ACC112 (cell line): ENCODE measurements around the gene RNU1-2.
"Not testable (repeated sequence)": the region's sequence is repeated elsewhere in the genome, so short reads cannot be mapped to it uniquely, and the experiment has no call there.

Source experiments
- H2AFZ ChIP-seq: fragments of 200-600 bp; sonication (generic); one replicate; pipeline ENCODE4 v1.6.0; 2017; ENCODE audit warnings: antibody characterized with exemption, low read length; ENCODE audit not compliant: unreplicated experiment
- H3K27ac ChIP-seq: fragments of 200-600 bp; sonication (generic); 2 replicates; pipeline ENCODE4 v1.5.1; 2014; ENCODE audit warnings: low read depth, mild to moderate bottlenecking, antibody characterized with exemption, low read length, moderate library complexity
- H3K27me3 ChIP-seq: fragments of 200-600 bp; sonication (generic); 2 replicates; pipeline ENCODE4 v1.6.1; 2014; ENCODE audit warnings: mild to moderate bottlenecking, antibody characterized with exemption, low read length, moderate library complexity, mixed read lengths; ENCODE audit not compliant: insufficient read depth
- H3K36me3 ChIP-seq: fragments of 200-600 bp; sonication (generic); 2 replicates; pipeline ENCODE4 v1.6.1; 2016; ENCODE audit warnings: mild to moderate bottlenecking, antibody characterized with exemption, low read length, moderate library complexity, mixed read lengths; ENCODE audit not compliant: insufficient read depth
- H3K4me1 ChIP-seq: fragments of 200-600 bp; sonication (generic); one replicate; pipeline ENCODE4 v1.6.1; 2016; ENCODE audit warnings: low read length, mixed read lengths; ENCODE audit not compliant: insufficient read depth, unreplicated experiment, control insufficient read depth
- H3K4me3 ChIP-seq: fragments of 200-600 bp; sonication (generic); 2 replicates; pipeline ENCODE4 v1.5.1; 2014; ENCODE audit warnings: mild to moderate bottlenecking, low read depth, low read length
- H3K79me2 ChIP-seq: fragments of 200-600 bp; sonication (generic); one replicate; pipeline ENCODE4 v1.6.0; 2016; ENCODE audit warnings: low read length; ENCODE audit not compliant: control insufficient read depth, unreplicated experiment, insufficient read depth

RNU1-2 gene

GRCh38 chr1:16890539-16891021 lies 5.2 kb upstream of the RNU1-2 start:
- not testable (repeated sequence) for H3K4me1 ChIP-seq, H3K36me3 ChIP-seq, H3K27ac ChIP-seq, H2AFZ ChIP-seq, H3K27me3 ChIP-seq, H3K79me2 ChIP-seq, H3K4me3 ChIP-seq

- H3K4me3 ChIP-seq, H3K27ac ChIP-seq, H2AFZ ChIP-seq, H3K79me2 ChIP-seq, H3K27me3 ChIP-seq, H3K4me1 ChIP-seq, H3K36me3 ChIP-seq: not testable (repeated sequence)
Observed at GRCh38 chr1:16891057-16891456, 4.7 kb upstream of the RNU1-2 start.

- H3K4me3 ChIP-seq, H3K79me2 ChIP-seq, H3K36me3 ChIP-seq, H2AFZ ChIP-seq, H3K4me1 ChIP-seq, H3K27me3 ChIP-seq, H3K27ac ChIP-seq: not testable (repeated sequence)
Observed at GRCh38 chr1:16892978-16893525, 2.7 kb upstream of the RNU1-2 start.

GRCh38 chr1:16893796-16894195 lies 2.0 kb upstream of the RNU1-2 start:
- not testable (repeated sequence) for H3K36me3 ChIP-seq, H3K27me3 ChIP-seq, H3K79me2 ChIP-seq, H3K4me3 ChIP-seq, H2AFZ ChIP-seq, H3K4me1 ChIP-seq, H3K27ac ChIP-seq

GRCh38 chr1:16894338-16894737 lies 1.4 kb upstream of the RNU1-2 start:
- H3K27ac ChIP-seq, H3K4me1 ChIP-seq, H3K79me2 ChIP-seq, H3K36me3 ChIP-seq, H2AFZ ChIP-seq, H3K4me3 ChIP-seq, H3K27me3 ChIP-seq: not testable (repeated sequence)

DNA sequence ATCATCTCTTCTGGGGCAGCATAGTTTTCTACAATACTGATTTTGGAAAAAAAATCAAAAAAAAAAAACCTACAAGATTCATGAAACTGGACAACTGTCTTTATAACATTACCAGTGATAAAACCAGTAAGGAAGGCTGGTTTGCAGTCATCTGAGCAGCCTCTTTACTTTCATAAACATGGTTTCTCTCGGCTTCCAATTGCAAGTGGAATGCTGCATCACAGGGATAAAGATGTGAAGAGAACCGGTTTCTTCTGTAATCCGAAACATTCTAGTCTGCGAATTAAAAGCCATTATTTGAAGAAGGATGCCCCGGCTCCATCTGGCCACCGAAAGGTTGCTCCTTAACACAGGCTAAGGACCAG lies 565 bp upstream of the RNU1-2 start:
- not testable (repeated sequence) for H3K4me1 ChIP-seq, H3K36me3 ChIP-seq, H3K27me3 ChIP-seq, H3K79me2 ChIP-seq
- peak overlapping the region; percentile 76 for H3K4me3 ChIP-seq
- H3K27ac ChIP-seq, result peak overlapping the region; percentile 96
- H2AFZ ChIP-seq, result peak overlapping the region; percentile 95

GRCh38 chr1:16896316-16897055 lies 706 bp downstream of the RNU1-2 start:
- H3K79me2 ChIP-seq, H3K27ac ChIP-seq, H3K4me3 ChIP-seq, H2AFZ ChIP-seq, H3K36me3 ChIP-seq, H3K4me1 ChIP-seq, H3K27me3 ChIP-seq: not testable (repeated sequence)

GRCh38 chr1:16897653-16898052 lies 1.9 kb downstream of the RNU1-2 start:
- H3K27me3 ChIP-seq, H2AFZ ChIP-seq, H3K27ac ChIP-seq, H3K4me3 ChIP-seq, H3K4me1 ChIP-seq, H3K36me3 ChIP-seq, H3K79me2 ChIP-seq: not testable (repeated sequence)

DNA sequence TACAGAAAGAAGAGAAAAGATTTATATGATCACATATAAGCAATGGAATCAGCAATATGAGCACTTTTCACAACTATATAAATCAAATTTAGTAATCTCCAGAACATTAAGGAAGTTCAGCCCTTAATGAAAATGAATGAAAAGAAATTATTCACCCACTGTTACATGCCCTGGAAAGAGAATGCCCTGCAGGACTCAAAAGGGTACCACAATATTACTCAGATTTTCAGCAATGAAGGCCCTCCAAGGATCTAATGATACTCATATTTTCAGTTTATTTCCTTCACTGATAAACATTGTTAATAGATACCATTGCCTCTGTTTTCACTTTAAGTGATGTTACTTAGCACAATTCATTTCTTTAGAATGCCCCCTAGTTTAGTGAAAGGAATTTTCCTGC lies 2.5 kb downstream of the RNU1-2 start:
- not testable (repeated sequence) for H3K27ac ChIP-seq, H3K4me3 ChIP-seq, H3K36me3 ChIP-seq, H3K27me3 ChIP-seq, H3K79me2 ChIP-seq, H2AFZ ChIP-seq, H3K4me1 ChIP-seq

DNA sequence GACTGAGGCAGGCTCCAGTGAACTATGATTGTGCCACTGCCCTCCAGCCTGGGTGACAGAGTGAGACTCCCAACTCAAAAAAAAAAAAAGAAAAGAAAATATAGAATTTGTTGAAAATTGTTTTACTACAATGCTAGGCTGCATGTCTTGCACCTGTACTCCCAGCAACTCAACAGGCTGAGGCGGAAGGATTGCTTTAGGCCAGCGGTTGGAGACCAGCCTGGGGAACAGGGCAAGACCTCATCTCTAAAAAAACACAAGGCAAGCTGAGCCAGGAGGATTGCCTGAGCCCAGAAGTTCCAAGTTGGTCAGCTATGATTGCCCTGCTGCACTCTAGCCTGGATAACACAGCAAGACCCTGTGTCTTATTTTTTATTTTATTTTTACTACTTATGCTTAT lies 3.2 kb downstream of the RNU1-2 start:
- H3K27ac ChIP-seq, H3K79me2 ChIP-seq, H3K4me3 ChIP-seq, H3K27me3 ChIP-seq, H2AFZ ChIP-seq, H3K4me1 ChIP-seq, H3K36me3 ChIP-seq: not testable (repeated sequence)

GRCh38 chr1:16900751-16901150 lies 5.0 kb downstream of the RNU1-2 start:
- no peak overlapping the region for H3K27ac ChIP-seq
- peaks cover 10% of the 10 kb centered on the region for H3K4me1 ChIP-seq
- H3K4me3 ChIP-seq, result no peak overlapping the region
- no peaks in the 10 kb centered on the region for H3K36me3 ChIP-seq
- no peaks in the 10 kb centered on the region for H3K27me3 ChIP-seq
- no peak overlapping the region for H2AFZ ChIP-seq
- no peaks in the 10 kb centered on the region for H3K79me2 ChIP-seq
